Measurements from ENCODE around the gene MFAP5.

- TF ChIP-seq EZH2 (IDR thresholded peaks at IDR 0.05; ENCODE audit: borderline replicate concordance, insufficient read depth, low read length, poor library complexity, severe bottlenecking) (no peak), CTCF (IDR thresholded peaks at IDR 0.05; ENCODE audit: poor library complexity, severe bottlenecking) (no peak), POLR2AphosphoS5 (IDR thresholded peaks at IDR 0.05) (no peak), REST (IDR thresholded peaks at IDR 0.05; ENCODE audit: borderline replicate concordance) (no peak), EP300 (conservative IDR thresholded peaks at IDR 0.05; ENCODE audit: poor library complexity, severe bottlenecking) (no peak)
Measured at GRCh38 chr12:8665759-8666158, 3.1 kb upstream of the MFAP5 start.

All from neural cell (in vitro differentiated cells).